ENCODE results near the gene CFAP68.
"Not testable (repeated sequence)": the region's sequence is repeated elsewhere in the genome, so short reads cannot be mapped to it uniquely, and the experiment has no call there.

CFAP68 gene

DNA sequence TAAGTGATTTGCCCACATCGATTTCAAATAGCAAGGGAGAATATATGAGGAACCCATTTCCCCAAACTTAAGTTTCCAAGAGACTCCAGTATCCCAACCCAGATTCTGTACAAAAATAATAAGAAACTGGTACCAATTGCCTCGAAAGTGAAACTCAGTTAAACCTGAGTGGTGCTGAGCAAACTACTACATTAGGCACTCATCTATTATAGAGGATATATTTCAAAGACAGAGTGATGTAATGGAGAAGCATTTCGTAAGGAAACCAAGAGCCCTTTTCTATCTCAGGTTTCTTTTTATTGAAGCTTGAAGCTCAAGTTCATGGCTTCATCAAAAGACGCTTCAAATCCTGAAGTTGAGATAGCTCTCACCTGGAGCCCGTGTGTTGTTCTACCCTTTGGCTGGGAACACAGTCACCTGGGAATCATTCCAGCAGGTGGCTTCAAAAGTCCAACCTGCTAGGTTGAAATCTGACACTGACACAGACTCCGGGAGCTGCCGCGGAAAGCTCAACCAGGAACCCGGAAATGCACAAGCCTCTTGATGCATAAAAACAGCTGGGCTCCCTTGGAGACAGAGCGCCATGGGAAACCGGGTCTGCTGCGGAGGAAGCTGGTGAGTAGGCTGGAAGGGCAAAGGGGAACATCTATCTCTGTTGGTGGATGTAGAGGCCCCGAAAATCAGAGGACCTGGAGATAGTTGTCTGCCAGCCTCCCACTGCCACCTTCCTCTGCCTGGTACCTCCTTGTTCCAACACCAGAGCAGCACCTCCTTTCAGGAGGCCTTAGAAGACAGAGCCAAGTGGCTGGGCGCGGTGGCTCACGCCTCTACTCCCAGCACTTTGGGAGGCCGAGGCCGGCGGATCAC lies 39.3 kb downstream of the CFAP68 start, which contains the start of gene C11orf52:
Gene C11orf52 (plus strand): TSS at position 524 of the 867 bp plus-strand sequence. CDS start 60 bp downstream, at position 584.
- no peak for DNase-seq

DNA sequence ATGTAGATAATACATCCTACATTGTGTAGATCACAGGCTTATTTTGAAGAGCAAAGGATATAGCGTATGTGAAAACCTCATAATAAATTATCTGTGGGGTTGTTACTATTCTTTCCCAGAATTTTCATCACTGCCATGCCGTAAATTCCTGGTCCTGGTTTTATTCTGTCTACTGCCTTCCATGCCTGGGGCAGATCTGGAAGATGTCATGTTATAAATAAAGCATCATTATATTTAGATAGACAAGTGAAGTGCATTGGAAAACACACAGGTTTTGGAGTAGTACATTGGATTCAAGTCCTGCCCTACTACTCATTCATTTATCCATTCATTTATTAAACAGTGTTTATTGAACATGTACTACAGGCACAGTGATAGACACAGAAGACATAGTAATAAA lies 41.6 kb downstream of the CFAP68 start:
- DNase-seq, result no peak

DNA sequence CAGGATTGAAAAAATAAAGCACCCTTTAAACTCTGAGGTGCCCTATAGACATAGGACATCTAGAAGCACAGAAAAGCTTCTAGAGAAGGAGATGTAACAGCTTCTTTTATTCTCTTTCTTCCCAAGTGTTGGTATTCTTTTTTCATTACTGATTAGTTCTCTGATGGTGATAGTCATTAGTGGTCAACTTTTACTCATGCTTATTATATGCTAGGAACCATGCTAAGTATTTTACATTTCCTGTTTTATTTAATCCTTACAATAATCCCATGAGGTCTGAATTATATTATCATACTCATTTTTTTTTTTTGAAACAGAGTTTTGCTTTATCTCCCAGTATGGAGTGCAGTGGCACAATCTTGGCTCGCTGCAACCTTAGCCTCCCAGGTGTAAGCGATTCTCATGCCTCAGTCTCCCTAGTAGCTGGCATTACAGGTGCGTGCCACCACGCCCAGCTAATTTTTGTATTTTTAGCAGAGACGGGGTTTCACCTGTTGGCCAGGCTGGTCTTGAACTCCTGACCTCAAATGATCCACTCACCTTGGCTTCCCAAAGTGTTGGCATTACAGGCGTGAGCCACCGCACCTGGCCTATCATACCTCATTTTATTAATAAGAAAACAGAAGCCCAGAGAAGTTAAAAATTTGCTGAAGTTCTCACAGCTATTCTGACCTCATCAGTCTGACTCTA lies 42.3 kb downstream of the CFAP68 start:
- no peak for DNase-seq

DNA sequence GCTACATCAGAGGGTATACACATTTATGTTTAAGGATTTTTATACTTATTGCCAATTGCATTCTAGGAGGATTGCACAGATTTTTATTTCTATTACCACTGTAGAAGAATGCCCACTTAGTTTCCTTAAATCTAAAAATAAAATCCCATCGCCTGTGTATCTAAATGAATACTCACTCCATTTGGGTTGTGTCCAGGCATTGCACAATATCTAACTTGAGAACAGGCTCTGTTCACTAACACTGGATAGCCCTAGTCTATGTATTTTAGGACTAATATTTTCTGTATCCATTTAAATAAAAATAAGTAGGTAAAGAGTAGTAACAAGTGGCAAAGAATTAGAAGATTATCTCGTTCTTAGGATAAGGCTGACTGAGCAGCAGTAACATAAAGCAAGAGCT lies 43.5 kb downstream of the CFAP68 start:
- no peak for DNase-seq

DNA sequence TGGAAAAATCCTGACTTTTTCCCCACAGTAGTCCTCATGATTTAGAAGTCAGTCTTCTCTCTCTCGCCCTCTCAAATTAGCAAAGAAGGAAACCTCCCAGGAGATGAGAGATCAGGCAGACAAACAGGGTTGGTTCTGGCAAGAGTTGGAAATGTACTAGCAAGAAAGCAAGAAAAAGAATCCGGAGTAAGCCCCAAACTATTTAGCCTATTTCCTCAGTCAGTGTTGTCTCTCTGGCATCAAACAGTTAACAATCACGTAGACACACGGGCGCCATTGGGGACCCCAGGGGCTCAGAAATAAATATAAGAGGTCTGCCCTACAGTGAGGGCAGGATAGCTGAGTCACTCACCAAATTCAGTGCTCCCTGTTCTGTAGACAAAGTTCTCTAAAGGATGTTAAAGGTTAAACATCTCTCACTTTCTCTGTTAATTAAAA lies 44.0 kb downstream of the CFAP68 start:
- no peak for DNase-seq

DNA sequence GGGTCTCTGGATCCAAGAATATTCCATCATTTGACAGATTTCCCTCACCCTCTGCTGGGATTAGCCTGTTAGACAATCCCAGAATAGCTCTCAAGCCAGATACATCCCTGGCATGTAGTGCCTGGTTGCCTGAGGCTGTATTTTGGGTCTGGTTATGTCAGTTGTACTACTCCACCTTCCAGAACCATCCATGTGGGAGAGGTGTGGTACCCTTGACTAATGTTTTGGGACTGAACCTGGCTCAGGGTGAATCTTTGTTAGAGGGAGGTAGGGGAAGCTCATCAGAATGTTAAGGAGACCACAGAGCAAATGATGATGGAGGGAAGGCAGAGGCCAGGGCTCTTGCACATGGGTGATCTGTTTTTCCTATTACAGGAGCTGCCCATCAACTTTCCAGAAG lies 44.6 kb downstream of the CFAP68 start:
- DNase-seq, result no peak

DNA sequence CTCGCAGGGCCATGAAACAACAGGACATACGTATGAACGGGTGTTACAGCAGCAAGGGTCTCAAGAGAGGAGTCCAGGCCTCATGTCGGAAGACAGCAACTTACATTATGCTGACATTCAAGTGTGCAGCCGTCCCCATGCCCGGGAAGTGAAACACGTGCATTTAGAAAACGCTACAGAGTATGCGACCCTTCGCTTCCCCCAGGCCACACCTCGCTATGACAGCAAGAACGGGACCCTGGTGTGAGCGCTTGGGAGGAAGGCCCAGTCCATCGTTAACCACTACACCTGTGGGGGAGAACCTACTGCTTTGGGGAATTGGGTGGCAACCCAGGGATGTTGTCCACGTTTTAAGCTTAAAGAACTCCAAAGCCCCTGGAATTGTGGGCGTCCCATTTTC lies 46.6 kb downstream of the CFAP68 start:
- no peak for DNase-seq

DNA sequence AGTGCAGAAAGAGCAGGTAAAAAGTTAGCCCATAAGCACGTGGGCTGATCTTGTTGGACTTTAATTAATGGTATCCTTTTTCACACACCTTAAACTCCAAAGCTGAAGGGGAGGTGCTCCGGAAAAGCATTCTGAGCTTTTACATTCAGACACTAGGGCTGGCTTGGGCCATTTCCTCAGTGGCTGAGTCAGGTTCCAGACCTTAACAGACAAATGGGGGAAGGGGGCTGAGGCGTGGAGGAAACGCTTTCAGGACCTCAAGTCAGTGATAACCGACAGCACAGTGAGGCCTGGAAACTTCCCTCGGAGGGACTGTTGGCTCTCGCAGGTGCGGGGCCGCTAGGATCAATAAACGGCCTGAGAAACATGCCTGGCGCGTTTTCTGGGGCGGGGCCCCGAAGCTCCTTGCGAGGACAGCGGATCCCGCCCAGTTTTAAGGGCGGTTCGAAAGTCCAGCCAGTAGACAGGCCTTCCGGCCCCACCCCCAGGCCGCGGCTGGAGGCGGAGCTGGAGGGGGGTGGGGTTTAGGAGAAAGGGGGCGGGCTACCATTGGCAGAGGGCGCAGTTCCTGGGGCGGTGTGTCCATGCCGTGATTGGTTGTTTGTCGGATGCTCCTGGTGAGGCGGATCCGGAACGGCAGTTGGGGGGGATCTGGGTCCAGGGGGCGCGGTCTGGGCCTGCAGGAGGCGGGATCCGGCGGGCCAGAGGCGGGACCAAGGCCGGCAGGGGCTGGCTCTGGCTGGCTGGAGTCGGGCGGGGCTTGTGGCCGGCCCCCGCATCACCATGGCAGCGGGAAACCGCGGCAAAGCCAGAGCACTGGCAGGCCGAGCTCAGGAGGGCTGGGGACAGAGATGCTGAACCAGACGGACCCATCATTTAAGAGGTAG lies 47.4 kb downstream of the CFAP68 start:
- peak; percentile 97 for DNase-seq

DNA sequence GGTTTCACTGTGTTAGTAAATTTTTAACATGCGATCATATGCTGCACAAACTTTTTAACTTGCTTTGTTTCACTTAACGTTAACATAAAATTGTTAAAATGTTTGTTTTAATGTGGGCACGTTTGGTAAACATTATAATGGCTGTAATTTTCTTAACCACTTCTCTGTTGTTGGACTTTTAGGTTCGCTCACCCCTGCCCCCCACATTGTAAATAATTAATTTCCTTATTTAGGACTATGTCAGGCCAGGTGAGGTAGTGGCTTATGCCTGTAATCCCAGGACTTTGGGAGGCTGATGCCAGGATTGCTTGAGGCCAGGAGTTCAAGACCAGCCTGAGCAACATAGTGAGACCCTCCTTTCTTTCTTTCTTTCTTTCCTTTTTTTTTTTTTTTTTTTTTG lies 51.1 kb downstream of the CFAP68 start:
- DNase-seq, result no peak

DNA sequence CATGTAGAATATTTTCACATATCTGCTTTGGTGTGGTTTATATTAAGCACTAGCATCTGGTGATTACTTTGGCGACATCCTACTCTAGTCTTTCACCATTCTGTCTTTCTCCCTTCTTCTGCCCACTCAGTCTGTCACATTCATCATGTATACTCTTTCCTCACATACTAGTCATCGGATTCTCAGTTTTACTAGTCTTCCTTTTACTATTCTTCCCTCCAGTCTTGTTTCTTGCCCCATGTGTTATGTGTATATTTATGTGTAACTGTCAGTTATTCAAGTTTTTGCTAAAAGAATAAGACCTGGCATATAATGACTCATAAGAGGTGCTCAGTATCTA lies 53.2 kb downstream of the CFAP68 start:
- DNase-seq, result no peak

DNA sequence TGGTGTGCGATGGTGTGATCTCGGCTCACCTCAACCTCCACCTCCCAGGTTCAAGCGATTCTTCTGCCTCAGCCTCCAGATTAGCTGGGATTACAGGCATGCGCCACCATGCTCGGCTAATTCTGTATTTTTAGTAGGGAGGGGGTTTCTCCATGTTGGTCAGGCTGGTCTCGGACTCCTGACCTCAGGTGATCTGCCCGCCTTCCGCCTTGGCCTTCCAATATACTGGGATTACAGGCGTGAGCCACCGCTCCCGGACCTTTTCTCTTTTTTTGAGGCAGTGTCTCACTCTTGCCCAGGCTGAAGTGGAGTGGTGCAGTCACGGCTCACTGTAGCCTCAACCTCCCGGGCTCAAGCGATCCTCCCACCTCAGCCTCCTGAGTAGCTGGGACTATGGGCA lies 53.8 kb downstream of the CFAP68 start:
- not testable (repeated sequence) for DNase-seq

DNA sequence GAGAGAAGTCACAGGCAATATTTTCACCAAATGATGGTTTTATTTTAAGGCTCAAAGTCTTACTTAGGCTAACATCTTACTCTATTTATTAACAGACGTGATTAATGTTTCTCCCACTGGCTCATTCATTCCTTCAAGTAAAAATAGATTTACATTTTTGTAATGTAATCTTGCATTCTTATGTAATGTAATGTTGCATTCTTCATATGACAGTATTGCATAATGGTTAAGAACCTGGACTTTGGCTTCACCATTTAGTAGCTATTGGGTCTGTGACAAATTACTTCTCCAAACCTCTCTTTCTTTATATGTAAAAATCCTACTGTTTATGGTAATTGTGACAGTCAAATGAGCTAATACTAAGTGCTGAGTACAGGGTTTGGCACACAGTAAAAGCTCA lies 54.5 kb downstream of the CFAP68 start:
- no peak for DNase-seq

DNA sequence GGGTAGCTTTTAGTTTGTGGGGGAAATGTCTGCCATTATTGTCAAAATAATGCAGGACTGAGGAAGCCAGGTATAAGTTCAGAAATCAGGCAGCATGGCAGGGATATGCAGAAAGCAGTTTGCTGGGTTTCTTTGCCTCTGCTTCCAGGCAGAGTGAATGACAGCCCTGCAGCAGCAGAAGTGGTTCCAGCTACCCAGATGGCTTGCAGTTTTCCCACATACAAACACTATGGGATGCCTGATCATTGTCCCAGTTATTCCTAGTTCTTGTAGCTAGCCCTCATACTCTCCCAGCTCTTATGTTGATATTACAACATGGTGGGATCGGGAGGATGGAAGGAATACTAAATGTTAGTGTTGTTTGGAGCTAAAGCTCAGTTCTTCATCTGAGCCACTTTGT lies 55.0 kb downstream of the CFAP68 start:
- DNase-seq, result no peak

All from activated naive CD4-positive, alpha-beta T cell treated with Interleukin-2 at 50 U/mL for 16 hours (primary cell).